Colon (tissue), 2 donors: Measurements from ENCODE around the gene GPC6.
"Not testable (repeated sequence)": the region's sequence is repeated elsewhere in the genome, so short reads cannot be mapped to it uniquely, and the experiment has no call there.

Source experiments
- FAIRE-seq: peaks from 2 replicates; lab custom pipeline; 2012; peaks lifted over from hg19 to GRCh38; lab: Jason Lieb, UNC
- donor health status: control.
- donor health status: control.

The GPC6 gene

GRCh38 chr13:94329277-94329676 is 1102.7 kb downstream of the GPC6 start:
- FAIRE-seq: no peak

- FAIRE-seq: no peak
These were observed 1103.3 kb downstream of the GPC6 start for GRCh38 chr13:94329754-94330551.

- FAIRE-seq: no peak
These were observed 1104.0 kb downstream of the GPC6 start for GRCh38 chr13:94330552-94331071.

GRCh38 chr13:94331281-94331680 is 1104.7 kb downstream of the GPC6 start:
- no peak for FAIRE-seq

GRCh38 chr13:94332359-94333096 is 1105.9 kb downstream of the GPC6 start:
- no peak for FAIRE-seq

- FAIRE-seq: no peak
These were observed 1106.7 kb downstream of the GPC6 start for GRCh38 chr13:94333131-94333820.

GRCh38 chr13:94335761-94336526 is 1109.3 kb downstream of the GPC6 start:
- no peak for FAIRE-seq

- no peak for FAIRE-seq
These were observed 1112.6 kb downstream of the GPC6 start for GRCh38 chr13:94339116-94339687.

GRCh38 chr13:94342436-94343242 is 1116.0 kb downstream of the GPC6 start:
- no peak for FAIRE-seq

- FAIRE-seq: no peak
These were observed 1116.6 kb downstream of the GPC6 start for GRCh38 chr13:94343243-94343585.

- FAIRE-seq: not testable (repeated sequence)
These were observed 1117.1 kb downstream of the GPC6 start for GRCh38 chr13:94343687-94344086.

- FAIRE-seq: no peak
These were observed 1117.7 kb downstream of the GPC6 start for GRCh38 chr13:94344126-94344818.

- no peak for FAIRE-seq
These were observed 1119.0 kb downstream of the GPC6 start for GRCh38 chr13:94345374-94346195.

- FAIRE-seq: no peak
These were observed 1119.8 kb downstream of the GPC6 start for GRCh38 chr13:94346261-94347019.

- no peak for FAIRE-seq
These were observed 1124.8 kb downstream of the GPC6 start for GRCh38 chr13:94351292-94351990.

GRCh38 chr13:94352057-94352456 is 1125.5 kb downstream of the GPC6 start:
- FAIRE-seq: no peak

- no peak for FAIRE-seq
These were observed 1126.6 kb downstream of the GPC6 start for GRCh38 chr13:94353167-94353710.

GRCh38 chr13:94359875-94360274 is 1133.3 kb downstream of the GPC6 start:
- no peak for FAIRE-seq
